GM12873 (cell line): ENCODE data around the gene TRIM14.

ENCODE experiments used
- CTCF ChIP-seq: IDR thresholded peaks from 2 replicates; pipeline ENCODE4 v1.5.1; 2012; ENCODE audit warnings: low read depth, mild to moderate bottlenecking, moderate library complexity, low read length, control low read depth; ENCODE audit not compliant: insufficient read depth; ENCODE audit errors: missing control alignments

TRIM14 gene

DNA sequence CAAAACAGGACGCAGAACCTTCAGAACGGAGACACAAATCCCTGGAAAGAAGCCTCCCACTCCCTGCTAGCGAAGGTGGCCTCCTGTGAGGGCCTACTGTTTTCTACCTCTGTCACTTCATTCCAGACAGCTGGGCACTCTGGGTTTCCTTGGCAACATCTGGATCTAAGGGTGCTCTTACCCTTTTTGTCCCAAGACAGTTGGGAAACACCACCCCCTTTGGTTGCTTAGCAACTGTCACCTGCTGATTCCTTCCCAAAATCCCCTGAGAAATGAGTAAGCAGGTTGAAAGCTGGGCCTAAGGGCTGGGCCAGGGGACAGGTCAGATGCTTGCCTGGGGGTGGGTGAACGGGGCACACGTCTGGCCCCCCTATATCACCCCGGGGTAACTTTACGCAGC, 33.1 kb downstream of the TRIM14 start:
- TF ChIP-seq CTCF: no peak

GRCh38 chr9:98085058-98085457, 34.0 kb downstream of the TRIM14 start:
- no peak for TF ChIP-seq CTCF

GRCh38 chr9:98084396-98084795, 34.6 kb downstream of the TRIM14 start:
- no peak for TF ChIP-seq CTCF

GRCh38 chr9:98083566-98084183, 35.3 kb downstream of the TRIM14 start:
- TF ChIP-seq CTCF: no peak

GRCh38 chr9:98083061-98083501, 35.9 kb downstream of the TRIM14 start:
- TF ChIP-seq CTCF: no peak

- TF ChIP-seq CTCF: no peak
Observed at GRCh38 chr9:98081477-98082219, 37.4 kb downstream of the TRIM14 start.

DNA sequence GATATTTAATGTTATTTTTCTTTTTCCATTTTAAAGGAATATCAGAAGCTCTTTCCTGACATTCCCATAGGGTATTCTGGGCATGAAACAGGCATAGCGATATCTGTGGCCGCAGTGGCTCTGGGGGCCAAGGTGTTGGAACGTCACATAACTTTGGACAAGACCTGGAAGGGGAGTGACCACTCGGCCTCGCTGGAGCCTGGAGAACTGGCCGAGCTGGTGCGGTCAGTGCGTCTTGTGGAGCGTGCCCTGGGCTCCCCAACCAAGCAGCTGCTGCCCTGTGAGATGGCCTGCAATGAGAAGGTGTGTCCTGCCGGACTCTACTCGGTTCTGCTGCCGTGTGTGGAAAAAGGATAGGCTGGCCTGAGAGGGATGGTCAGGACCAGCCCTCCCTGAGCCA, 38.2 kb downstream of the TRIM14 start:
- no peak for TF ChIP-seq CTCF
